Epidermal melanocyte (primary cell): ENCODE data around the gene PSMB2.
"Not testable (repeated sequence)": the region's sequence is repeated elsewhere in the genome, so short reads cannot be mapped to it uniquely, and the experiment has no call there.

Source experiments
- DNase-seq: peaks from one replicate; pipeline ENCODE4 v3.0.0; 2011; ENCODE audit warnings: low spot score; ENCODE audit not compliant: insufficient read length

The PSMB2 gene

DNA sequence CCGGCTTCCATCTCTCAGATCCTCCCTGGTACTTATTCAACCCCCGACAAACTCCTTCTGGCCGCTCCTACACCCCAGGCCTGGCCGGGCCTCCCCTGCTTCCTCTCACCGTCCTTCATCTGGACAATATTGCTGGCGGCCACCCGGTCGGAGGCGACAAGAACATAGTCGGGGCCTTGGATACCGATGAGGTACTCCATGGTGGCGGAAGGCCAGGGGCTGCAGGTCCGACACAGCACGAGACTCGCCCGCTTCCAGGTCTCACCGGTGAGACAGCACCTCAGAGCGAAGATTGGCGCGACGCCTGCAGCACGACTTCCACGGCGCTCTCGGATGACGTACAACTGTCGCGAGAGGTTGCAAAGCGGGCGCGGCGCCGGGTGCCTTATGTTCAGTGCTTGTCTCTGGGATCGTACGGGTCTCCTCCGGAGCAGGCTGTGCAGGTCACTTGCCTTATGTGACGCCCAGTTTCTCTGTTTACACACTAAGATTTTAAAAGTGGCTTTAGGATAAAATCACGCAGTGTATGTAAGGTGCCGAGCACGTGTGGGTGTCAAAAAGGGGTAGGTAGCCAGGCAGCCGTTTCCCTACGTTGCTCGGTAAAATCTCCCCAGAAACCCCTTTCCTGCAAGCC, at the start of gene PSMB2:
PSMB2 (minus strand) TSS at position 294 of the 634 bp plus-strand sequence; CDS start at position 200, 94 bp downstream.
- DNase-seq: peak; percentile 88

DNA sequence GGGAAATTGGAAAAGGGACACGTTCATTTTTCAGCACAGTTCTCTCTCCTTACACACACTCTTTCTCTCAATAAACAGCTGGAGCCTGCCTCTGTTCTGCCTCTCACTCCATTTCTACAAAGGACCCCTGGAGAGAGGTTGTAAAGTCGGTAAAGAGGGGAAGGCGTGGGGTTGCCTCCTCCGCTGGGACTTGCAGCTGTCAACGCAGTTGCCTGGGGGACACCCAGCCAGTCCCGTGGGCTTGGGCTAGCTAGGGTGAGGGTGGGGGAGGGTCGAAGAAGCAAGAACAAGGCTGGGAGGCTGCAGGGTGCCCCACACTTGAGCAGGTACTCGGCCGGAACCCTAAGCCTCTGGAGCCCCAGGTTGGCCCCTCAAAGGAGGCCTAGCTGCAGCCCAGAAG, 49.8 kb upstream of the PSMB2 start:
- DNase-seq: no peak

GRCh38 chr1:35690103-35690502, 48.8 kb upstream of the PSMB2 start:
- DNase-seq: not testable (repeated sequence)

DNA sequence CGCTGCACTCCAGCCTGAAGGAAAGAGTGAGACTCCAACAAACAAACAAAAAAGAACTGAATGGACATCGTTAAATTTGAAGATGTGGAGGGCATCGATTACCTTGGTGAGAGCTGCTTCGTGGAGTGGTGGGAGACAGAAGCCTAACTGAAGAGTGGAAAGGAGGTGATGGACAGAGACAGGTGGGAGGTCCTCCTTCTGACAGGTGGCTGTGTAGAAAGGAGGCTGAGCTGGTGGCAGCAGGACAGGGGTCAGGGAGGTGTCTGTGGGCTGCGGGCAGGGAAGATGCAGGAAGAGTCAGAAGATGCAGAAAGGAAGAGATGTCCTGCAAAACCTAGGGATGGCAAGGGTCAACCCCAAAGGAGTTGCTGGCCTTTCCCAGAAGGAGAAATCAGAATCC, 46.8 kb upstream of the PSMB2 start:
- DNase-seq: no peak

DNA sequence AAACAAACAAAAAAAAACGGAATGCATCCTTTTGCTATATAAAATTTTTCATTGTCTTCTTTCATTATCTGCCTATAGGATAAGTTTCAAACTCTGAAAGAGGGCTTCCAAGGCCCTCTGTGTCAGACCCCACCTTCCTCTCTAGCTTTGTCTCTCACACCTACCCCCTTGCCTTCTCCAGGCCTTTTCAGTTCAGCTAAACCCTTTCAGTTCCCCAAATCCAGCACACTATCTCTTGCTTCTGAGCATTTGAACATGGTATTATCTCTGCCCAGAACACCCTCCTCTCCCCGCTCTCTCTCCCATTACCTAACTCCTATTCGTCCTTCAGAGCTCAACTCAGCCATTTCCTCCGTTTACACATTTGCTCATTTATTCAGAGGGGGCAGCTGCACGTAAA, 41.7 kb upstream of the PSMB2 start:
- no peak for DNase-seq

GRCh38 chr1:35680271-35680670, 38.9 kb upstream of the PSMB2 start:
- DNase-seq: no peak

GRCh38 chr1:35675773-35676172, 34.4 kb upstream of the PSMB2 start:
- DNase-seq: no peak

DNA sequence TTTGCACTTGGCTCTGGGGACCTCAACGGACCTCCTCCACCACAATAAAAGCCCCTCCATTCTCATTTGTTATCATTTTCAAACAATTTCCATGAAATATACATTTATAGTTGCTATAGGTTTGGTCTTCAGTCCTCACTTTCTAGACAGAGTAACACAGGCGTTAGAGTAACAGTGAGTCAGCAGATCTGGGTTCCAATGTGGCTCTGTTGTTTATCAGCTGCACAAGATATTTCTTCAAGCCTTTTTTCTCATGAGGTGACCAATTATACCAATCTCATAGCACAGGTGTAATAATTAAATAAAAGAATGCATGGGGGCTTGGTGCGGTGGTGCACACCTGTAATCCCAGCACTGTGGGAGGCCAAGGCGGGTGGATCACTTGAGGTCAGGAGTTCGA, 32.8 kb upstream of the PSMB2 start:
- DNase-seq: no peak

DNA sequence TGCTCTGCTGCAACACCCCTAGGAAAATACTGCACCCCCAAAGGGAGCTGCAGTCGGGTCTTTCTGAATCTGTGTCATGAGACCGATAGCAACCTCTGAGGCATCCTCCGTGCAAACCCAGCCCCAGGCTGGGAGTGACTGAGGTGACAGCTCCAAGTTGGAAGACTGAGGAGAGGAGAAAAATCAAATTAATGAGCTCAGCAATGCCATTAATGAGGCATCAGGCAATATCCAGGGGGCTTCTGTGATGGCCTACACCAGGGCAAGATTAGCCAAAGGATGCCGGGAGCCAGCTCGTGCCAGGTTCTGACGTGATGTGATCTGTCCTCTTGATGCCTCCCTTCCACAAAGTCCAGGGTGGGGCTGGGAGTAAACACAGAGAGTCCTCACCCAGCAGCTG, 30.8 kb upstream of the PSMB2 start:
- DNase-seq: no peak

DNA sequence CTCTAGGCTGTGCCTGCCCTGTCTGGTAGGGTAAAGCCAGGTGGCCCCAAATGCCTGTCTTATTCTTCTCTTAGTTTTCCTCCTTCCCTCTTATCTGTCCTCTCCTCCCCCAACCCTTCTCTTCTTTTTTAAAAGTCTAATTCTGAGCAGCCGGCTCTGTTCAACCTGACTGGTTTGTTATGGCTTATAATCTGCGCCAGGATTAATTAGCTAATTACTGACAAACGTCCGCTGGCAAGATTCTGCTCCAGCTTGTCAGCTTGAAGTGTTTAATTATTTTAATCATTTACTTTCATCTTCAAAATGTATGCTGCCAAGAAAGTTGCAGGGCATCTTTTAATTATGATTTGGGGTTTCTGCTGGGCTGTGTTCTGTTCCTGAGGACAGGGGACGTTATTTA, 27.2 kb upstream of the PSMB2 start:
- no peak for DNase-seq

GRCh38 chr1:35666916-35667315, 25.6 kb upstream of the PSMB2 start:
- DNase-seq: no peak

DNA sequence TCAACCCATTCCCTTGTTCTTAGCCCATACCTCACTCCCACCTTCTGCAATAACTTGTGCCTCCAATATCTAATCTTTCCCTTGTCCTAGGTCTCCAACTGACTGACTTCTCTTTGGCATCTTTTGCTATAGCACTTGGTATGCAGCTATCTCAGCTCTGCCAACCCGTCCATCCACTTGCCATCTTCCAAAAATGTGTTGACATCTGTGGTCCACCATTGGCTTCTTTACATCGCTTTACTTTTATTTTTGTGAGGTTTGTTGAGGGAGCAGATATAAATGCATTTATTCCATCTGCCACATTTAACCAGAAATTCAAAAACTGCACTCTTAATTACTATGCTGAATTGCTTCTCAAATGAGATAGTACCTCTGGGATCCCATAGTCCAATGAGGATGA, 24.9 kb upstream of the PSMB2 start:
- no peak for DNase-seq

DNA sequence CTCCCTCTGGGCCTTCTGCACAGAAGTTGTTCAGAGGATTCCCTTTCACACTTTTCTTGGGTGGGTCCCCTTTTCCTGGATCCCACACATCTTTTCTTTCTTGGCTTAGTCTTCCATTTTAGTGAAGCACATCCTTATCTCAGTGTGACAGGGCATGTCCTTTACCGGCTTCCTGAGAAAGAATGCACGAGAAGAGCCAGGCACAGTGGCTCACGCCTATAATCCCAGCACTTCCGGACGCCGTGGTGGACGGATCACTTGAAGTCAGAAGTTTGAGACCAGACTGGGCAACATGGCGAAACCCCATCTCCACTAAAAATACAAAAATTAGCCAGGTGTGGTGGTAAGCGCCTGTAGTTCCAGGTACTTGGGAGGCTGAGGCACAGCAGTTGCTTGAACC, 22.1 kb upstream of the PSMB2 start:
- DNase-seq: no peak

DNA sequence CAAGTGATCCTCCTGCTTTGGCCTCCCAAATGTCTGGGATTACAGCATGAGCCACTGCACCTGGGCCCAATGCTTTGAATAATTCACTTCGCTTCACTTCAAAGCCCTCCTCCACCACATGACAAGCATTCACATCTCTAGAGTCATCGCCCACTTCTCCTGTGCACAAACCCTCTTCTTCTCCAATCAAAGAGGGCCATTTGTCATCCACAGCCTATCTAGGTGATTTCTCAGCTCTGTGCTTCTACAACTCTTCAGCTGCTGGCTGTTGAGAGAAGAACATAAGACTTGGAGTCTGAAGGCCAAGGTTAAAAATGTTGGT, 20.1 kb upstream of the PSMB2 start:
- DNase-seq: no peak

DNA sequence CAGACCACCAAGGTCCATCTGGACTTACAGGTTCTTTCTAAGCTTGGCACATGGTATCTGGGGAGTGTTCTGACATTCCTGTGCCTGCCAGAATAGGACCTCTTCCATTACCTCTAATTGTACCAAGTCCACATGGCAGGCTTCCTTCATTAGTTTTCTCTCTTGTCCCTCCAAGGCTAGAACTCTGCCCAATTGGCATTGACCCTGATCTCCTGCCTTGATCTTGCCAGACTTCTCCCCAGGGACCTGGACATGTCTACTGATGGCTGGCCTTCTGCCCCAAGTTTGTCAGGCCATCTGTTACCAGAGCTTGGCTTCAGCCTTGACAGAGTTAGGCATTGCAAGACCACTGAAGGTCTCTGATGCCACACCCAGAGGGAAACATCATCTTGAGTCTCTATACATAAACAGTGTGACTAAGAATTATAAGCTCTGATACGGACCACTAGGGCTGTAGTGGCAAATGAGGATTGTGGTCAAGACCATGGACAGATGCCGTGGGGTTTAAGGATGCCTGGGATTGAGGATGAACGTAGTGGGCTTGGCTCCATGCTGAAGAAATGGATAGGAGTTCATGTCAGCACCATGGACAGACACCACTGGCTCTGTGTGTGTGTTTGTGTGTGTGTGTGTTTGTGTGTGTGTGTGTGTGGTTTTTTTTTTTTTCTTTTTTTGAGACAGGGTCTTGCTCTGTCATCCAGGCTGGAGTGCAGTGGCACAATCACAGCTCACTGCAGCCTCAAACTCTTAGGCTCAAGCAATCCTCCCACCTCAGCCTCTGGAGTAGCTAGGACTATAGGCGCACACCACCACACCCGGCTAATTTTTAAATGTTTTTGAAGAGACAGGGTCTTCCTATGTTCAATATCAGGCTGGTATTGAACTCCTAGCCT, 19.5 kb upstream of the PSMB2 start:
- DNase-seq: no peak

DNA sequence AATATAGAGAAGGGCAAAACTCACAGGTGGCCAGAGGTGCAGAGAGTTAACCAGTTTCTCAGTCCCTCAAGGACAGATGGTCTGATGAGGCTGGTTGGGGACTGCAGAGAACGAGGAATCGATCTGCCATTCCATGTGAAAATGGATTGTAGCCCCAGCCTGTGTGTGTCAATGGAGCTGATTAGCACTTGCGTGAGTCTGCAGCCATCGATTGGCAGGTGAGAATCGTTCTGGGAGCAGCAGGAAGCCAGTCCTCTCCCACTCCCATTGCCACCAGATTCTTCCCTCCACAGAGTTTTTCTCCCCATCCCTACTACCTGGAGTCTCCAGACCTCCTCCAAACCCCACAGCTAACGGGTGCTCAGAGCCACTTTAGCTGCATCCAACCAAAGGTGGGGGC, 18.3 kb upstream of the PSMB2 start:
- DNase-seq: no peak

DNA sequence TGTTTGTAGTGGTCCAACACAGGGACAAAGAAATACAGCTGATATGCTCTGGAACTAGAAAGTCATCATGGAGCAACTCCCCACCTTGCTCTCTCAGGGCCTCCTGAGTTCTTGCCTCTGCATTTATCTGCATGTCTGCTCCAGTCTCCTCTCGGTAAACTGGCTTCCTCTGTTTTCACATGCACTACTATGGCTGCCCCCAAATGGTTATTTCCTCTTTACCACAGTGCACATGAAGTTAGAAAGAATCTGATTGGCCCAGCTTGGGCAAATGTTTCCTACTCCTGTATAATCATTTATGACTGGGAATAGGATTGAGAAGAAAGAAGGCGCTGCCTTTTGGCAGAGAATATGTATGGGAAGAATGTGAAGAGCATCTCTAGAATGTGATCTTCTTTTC, 16.5 kb upstream of the PSMB2 start:
- DNase-seq: no peak

- DNase-seq: no peak
Observed at GRCh38 chr1:35656863-35657232, 15.5 kb upstream of the PSMB2 start.

DNA sequence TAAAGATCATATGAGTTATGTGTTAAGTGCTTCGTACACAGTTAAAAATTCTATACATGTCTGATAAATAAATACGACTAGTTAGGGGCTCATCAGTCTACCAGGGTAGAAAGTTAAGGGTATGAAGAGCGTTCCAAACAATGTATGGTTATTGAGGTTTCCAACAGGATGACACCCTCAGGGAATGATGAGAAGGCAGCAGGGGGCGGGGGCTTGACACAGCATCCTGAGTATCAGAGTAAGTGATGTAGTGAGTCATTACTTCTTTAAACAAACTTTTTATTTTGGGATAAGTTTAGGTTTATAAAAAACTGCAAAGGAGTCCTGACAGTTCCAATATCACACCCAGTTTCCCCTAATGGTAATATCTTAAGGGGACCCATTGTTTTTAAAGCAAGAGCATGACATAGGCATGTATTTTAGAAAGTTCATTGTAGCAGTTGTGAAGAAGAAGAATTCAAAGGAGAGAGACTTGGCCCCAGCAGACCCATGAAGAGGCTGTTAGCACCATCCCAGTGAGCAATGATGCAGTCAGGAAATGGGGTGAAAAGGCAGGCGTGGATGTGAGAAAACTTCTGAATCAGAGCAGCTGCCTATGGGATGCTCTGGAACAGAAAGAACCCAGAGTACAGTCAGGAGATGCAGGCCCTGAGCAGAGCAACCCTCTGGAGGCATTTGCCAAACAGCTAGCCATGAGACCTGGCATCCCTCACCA, 15.0 kb upstream of the PSMB2 start:
- DNase-seq: no peak

DNA sequence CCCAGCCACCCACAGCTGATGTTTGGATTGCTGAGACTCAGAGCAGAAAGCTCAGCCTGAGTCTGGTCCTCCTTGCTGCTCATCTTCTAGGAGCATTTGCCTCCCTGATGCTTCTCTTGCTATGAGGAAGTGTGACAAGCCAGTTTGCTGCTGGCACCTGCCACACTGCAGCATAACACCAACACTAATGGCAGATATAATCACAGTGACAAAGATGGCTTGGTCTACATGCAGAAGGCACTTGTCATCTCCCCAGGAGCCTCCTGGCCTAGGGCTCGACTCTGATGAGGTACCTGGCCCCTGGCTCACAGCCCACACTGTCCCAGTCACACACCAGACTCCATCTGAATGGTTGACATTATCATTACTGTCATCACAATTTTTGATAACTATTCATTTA, 13.9 kb upstream of the PSMB2 start:
- no peak for DNase-seq

DNA sequence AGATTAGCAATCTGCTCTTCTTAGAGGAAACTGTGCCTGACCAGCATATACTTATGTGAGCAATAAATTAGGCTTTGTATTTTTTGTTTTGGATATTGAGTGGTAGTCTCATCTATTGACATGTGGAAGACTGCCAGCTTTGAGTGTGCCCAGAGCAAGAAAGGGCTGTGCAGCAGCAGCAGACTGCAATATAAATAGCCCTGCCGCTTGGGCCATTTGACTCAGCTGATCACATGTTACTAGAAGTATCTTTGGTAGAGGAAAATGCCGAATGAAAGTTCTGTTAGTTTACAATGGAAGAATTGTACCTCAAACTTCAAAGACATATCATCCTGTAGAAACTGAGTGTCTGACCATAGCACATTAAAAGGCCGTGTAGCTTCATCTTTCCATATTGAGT, 9.1 kb upstream of the PSMB2 start:
- peak; percentile 41 for DNase-seq

DNA sequence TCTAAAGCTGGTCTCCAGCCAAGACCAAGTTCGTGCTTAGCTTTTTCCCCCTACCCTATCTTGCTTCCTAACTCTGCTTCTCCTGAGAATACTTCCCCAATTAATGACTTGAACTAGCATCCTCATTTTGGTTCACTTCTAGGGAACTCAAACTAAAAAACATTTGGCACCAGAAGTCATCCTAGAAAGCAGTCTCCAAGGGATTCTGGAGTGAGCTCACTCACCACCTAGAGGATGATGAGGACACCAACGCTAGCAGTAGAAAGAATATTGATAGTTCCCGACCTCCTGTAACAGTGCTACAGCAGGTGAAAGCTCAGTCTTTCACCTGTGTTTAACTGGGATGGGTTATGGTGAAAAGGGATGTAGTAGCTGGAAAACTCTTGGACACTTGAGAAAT, 4.7 kb upstream of the PSMB2 start:
- no peak for DNase-seq

DNA sequence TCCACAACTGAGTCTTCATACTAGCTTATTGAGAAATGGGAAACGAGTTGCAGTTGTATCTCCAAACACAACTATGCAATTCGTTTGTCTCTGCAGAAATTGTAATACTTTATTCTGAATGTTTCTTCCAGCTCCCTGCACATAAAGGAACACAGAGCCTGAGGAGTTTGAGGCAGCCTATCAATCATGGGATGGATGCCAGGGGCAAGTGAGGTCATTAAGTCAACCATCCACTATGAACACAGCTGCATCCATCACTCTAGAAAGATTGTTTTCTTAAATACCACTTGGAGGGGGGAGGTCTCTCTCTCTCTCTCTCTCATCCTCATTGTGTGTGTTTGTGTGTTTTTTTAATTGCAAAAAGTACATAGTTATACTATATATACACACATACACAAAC, 2.9 kb upstream of the PSMB2 start:
- DNase-seq: no peak
